Liver (tissue), 9 donors: ENCODE results near the gene MYOF. TPM values are rescaled to one million over a fixed set of nuclear protein-coding genes. Genes with fewer than 3 reads are reported as not detected.

Experiments
- DNase-seq: peaks from one replicate; pipeline ENCODE4 v3.0.0-alpha.2; 2017; ENCODE audit warnings: low spot score
- H3K27ac ChIP-seq, 2 donors: one replicate each; pipeline ENCODE4 v1.7.0; 2013; ENCODE audit warnings: inconsistent platforms in 2 of 2, low read length in 2 of 2, control low read depth in 1 of 2, low read depth in 1 of 2, mild to moderate bottlenecking in 1 of 2
- H3K27me3 ChIP-seq, 4 donors: one replicate each; pipeline versions ENCODE4 v1.6.1 to v1.7.0; 2013; ENCODE audit warnings: low read length in 3 of 4, inconsistent platforms in 1 of 4, mild to moderate bottlenecking in 1 of 4, moderate library complexity in 1 of 4; ENCODE audit not compliant: control insufficient read depth in 4 of 4, insufficient read depth in 4 of 4
- H3K36me3 ChIP-seq, 4 donors: one replicate each; pipeline versions ENCODE4 v1.6.1 to v1.7.0; 2013; ENCODE audit warnings: low read length in 3 of 4, mild to moderate bottlenecking in 3 of 4, low read depth in 1 of 4, moderate library complexity in 1 of 4; ENCODE audit not compliant: control insufficient read depth in 4 of 4, insufficient read depth in 3 of 4
- H3K4me1 ChIP-seq, 4 donors: one replicate each; pipeline versions ENCODE4 v1.6.1 to v1.7.0; 2013; ENCODE audit warnings: low read length in 3 of 4, mild to moderate bottlenecking in 3 of 4, moderate library complexity in 1 of 4; ENCODE audit not compliant: control insufficient read depth in 4 of 4, insufficient read depth in 4 of 4
- H3K4me3 ChIP-seq, 3 donors: one replicate each; pipeline versions ENCODE4 v1.6.1 to v1.7.0; 2013; ENCODE audit warnings: low read length in 3 of 3, control low read depth in 1 of 3, low read depth in 1 of 3, mild to moderate bottlenecking in 1 of 3
- H3K9ac ChIP-seq, 2 donors: one replicate each; pipeline ENCODE4 v1.7.0; 2013; ENCODE audit warnings: low read length in 2 of 2, mild to moderate bottlenecking in 2 of 2, moderate library complexity in 2 of 2, control low read depth in 1 of 2, low read depth in 1 of 2
- H3K9me3 ChIP-seq, 4 donors: one replicate each; pipeline versions ENCODE4 v1.6.1 to v1.7.0; 2013; ENCODE audit warnings: low read length in 3 of 4; ENCODE audit not compliant: control insufficient read depth in 4 of 4
- ATF3 ChIP-seq: IDR thresholded peaks from 2 replicates; pipeline ENCODE4 v1.6.1; 2016; ENCODE audit warnings: antibody characterized with exemption
- CTCF ChIP-seq: fragments of 150-350 bp; IDR thresholded peaks from 2 replicates; pipeline ENCODE4 v1.5.1; 2017; ENCODE audit warnings: improper control_type of control experiment, low read depth, low read length; ENCODE audit not compliant: missing input control
- EGR1 ChIP-seq, 2 donors: IDR thresholded peaks; 2 replicates each; pipeline ENCODE4 v1.6.1; 2016 to 2018; ENCODE audit warnings: antibody characterized with exemption in 2 of 2, low read depth in 2 of 2
- FOXA1 ChIP-seq: IDR thresholded peaks from 2 replicates; pipeline ENCODE4 v1.6.1; 2016; ENCODE audit warnings: antibody characterized with exemption
- GABPA ChIP-seq, 2 donors: IDR thresholded peaks in 1 of 2; conservative IDR thresholded peaks in 1 of 2; 2 replicates each; pipeline ENCODE4 v1.6.1; 2016; ENCODE audit warnings: antibody characterized with exemption in 2 of 2, mild to moderate bottlenecking in 1 of 2, moderate library complexity in 1 of 2
- HNF4A ChIP-seq, 2 donors: conservative IDR thresholded peaks; 2 replicates each; pipeline ENCODE4 v1.6.1; 2016; ENCODE audit warnings: antibody characterized with exemption in 2 of 2, mild to moderate bottlenecking in 2 of 2
- HNF4G ChIP-seq: IDR thresholded peaks from 2 replicates; pipeline ENCODE4 v1.6.1; 2016; ENCODE audit warnings: antibody characterized with exemption
- JUND ChIP-seq, 2 donors: IDR thresholded peaks; 2 replicates each; pipeline ENCODE4 v1.6.1; 2016; ENCODE audit warnings: antibody characterized with exemption in 2 of 2
- MAX ChIP-seq: IDR thresholded peaks from 2 replicates; pipeline ENCODE4 v1.6.1; 2016; ENCODE audit warnings: antibody characterized with exemption
- NR2F2 ChIP-seq: IDR thresholded peaks from 2 replicates; pipeline ENCODE4 v1.6.1; 2016; ENCODE audit warnings: antibody characterized with exemption
- RAD21 ChIP-seq, 2 donors: IDR thresholded peaks; 2 replicates each; pipeline ENCODE4 v1.6.1; 2016; ENCODE audit warnings: antibody characterized with exemption in 2 of 2, mild to moderate bottlenecking in 2 of 2
- REST ChIP-seq: IDR thresholded peaks from 2 replicates; pipeline ENCODE4 v1.6.1; 2016; ENCODE audit warnings: antibody characterized with exemption, mild to moderate bottlenecking
- RXRA ChIP-seq, 2 donors: IDR thresholded peaks; 2 replicates each; pipeline ENCODE4 v1.6.1; 2017 to 2018; ENCODE audit warnings: antibody characterized with exemption in 2 of 2, mild to moderate bottlenecking in 1 of 2
- SP1 ChIP-seq: IDR thresholded peaks from 2 replicates; pipeline ENCODE4 v1.6.1; 2018; ENCODE audit warnings: antibody characterized with exemption, mild to moderate bottlenecking
- TAF1 ChIP-seq: conservative IDR thresholded peaks from 2 replicates; pipeline ENCODE4 v1.6.1; 2016; ENCODE audit warnings: antibody characterized with exemption, mild to moderate bottlenecking
- ZBTB33 ChIP-seq: IDR thresholded peaks from 2 replicates; pipeline ENCODE4 v1.6.1; 2016; ENCODE audit warnings: antibody characterized with exemption
- WGBS: extraction: QIAGEN DNeasy Blood & Tissue Kit; methylation state at CpG from one replicate; pipeline ENCODE4 v1.1.7; 2013; 5-methylcytosine and 5-hydroxymethylcytosine counted together
- polyA plus RNA-seq, 2 donors: library from polyadenylated mRNA; stranded (reverse) in 1 of 2; unstranded in 1 of 2; fragments of 200-250 nt in 1 of 2; fragments of >200 nt in 1 of 2; fragmentation: Nextera tagmentation in 1 of 2; extraction: Ambion mirVana in 1 of 2; gene quantifications; one replicate each; pipeline versions ENCODE4 v1.2.1 to v1.2.3, GENCODE V29; 2013 to 2015
- total RNA-seq, 2 donors: library from RNA; depleted of rRNA; stranded (reverse); fragments of >200 nt; gene quantifications; one replicate each; pipeline ENCODE4 v1.2.3, GENCODE V29; 2014
- donor health status: healthy.
- donor health status: healthy.
- donor health status: healthy.
- donor health status: healthy.
- donor health status: healthy.

MYOF gene
- total and polyA plus RNA-seq, 4 donors, result 0.89 to 5.7 (median 3.2) TPM

- DNase-seq, result no peak
- WGBS, result 94% methylated on average over 2 of the region's 2 CpGs
- Histone ChIP-seq H3K27me3 (no peaks in the 10 kb centered on the region), H3K4me1 (peaks cover 0 to 11% (median 2%) of the 10 kb centered on the region in 4 donors), H3K27ac (no peak overlapping the region), H3K4me3 (no peak overlapping the region), H3K36me3 (no peaks in the 10 kb centered on the region), H3K9ac (no peak overlapping the region), H3K9me3 (no peaks in the 10 kb centered on the region)
- no peak for TF ChIP-seq FOXA1
Observed at GRCh38 chr10:93385345-93385744, 96.8 kb downstream of the MYOF start.

GRCh38 chr10:93384006-93384405, 98.1 kb downstream of the MYOF start:
- no peak for DNase-seq
- no peak overlapping the region for H3K27ac ChIP-seq
- H3K9ac ChIP-seq, result no peak overlapping the region
- WGBS, result 88% methylated on average over 7 of the region's 7 CpGs
- H3K4me3 ChIP-seq, result no peak overlapping the region
- no peaks in the 10 kb centered on the region for H3K36me3 ChIP-seq
- peaks cover 0 to 11% (median 2%) of the 10 kb centered on the region in 4 donors for H3K4me1 ChIP-seq
- H3K27me3 ChIP-seq, result no peaks in the 10 kb centered on the region
- H3K9me3 ChIP-seq, result no peaks in the 10 kb centered on the region
- no peak for TF ChIP-seq SP1
- no peak for TF ChIP-seq RXRA (IDR thresholded peaks at IDR 0.05)
- no peak for TF ChIP-seq EGR1 (IDR thresholded peaks at IDR 0.05; ENCODE audit: low read depth in 2 of 2)
- no peak for TF ChIP-seq HNF4A (conservative IDR thresholded peaks at IDR 0.05)
- no peak for TF ChIP-seq GABPA (IDR thresholded peaks at IDR 0.05 in 1 of 2, conservative IDR thresholded peaks at IDR 0.05 in 1 of 2)
- no peak for TF ChIP-seq NR2F2
- no peak for TF ChIP-seq FOXA1
- TF ChIP-seq RAD21 (IDR thresholded peaks at IDR 0.05), result no peak
- TF ChIP-seq JUND (IDR thresholded peaks at IDR 0.05), result no peak
- no peak for TF ChIP-seq MAX
- no peak for TF ChIP-seq HNF4G
- TF ChIP-seq REST, result no peak
- no peak for TF ChIP-seq ATF3
- no peak for TF ChIP-seq TAF1

GRCh38 chr10:93383562-93383981, 98.6 kb downstream of the MYOF start:
- DNase-seq, result no peak
- no peak for TF ChIP-seq SP1
- TF ChIP-seq CTCF, result no peak
- no peak for TF ChIP-seq JUND (IDR thresholded peaks at IDR 0.05)
- no peak for TF ChIP-seq NR2F2
- TF ChIP-seq HNF4G, result no peak
- no peak for TF ChIP-seq MAX
- no peak for TF ChIP-seq ZBTB33
- no peak for TF ChIP-seq GABPA (IDR thresholded peaks at IDR 0.05 in 1 of 2, conservative IDR thresholded peaks at IDR 0.05 in 1 of 2)
- TF ChIP-seq ATF3, result no peak
- no peak for TF ChIP-seq TAF1
- TF ChIP-seq EGR1 (IDR thresholded peaks at IDR 0.05; ENCODE audit: low read depth in 2 of 2), result no peak
- TF ChIP-seq RXRA (IDR thresholded peaks at IDR 0.05), result no peak
- no peaks in the 10 kb centered on the region for H3K27me3 ChIP-seq
- no peaks in the 10 kb centered on the region for H3K36me3 ChIP-seq
- H3K9ac ChIP-seq, result no peak overlapping the region
- no peaks in the 10 kb centered on the region for H3K9me3 ChIP-seq
- H3K4me1 ChIP-seq, result peaks cover 0 to 11% (median 2%) of the 10 kb centered on the region in 4 donors
- 85% methylated on average over 6 of the region's 6 CpGs for WGBS
- H3K4me3 ChIP-seq, result no peak overlapping the region
- no peak overlapping the region for H3K27ac ChIP-seq
